B cell (primary cell): ENCODE results near the gene NAV2. TPM values are rescaled to one million over a fixed set of nuclear protein-coding genes. Genes with fewer than 3 reads are reported as not detected.

Source experiments
- ATAC-seq: fragments of 200-7000 bp; cut with Tn5 transposase; one replicate; pipeline ENCODE4 v1.10.0; 2021; ENCODE audit warnings: low read depth, mild to moderate bottlenecking, moderate number of reproducible peaks, moderate library complexity
- CTCF ChIA-PET: fragments of 350-600 bp; sonication (Branson Sonifier 250); formaldehyde crosslinking; loops from one replicate; lab custom pipeline; 2021; ENCODE audit warnings: antibody characterized with exemption, inconsistent platforms; lab: Charles Lee
- POLR2A ChIA-PET: fragments of 350-600 bp; sonication (Branson Sonifier 250); formaldehyde crosslinking; loops from one replicate; lab custom pipeline; 2021; ENCODE audit warnings: antibody characterized with exemption; lab: Charles Lee
- DNase-seq: peaks from one replicate; pipeline ENCODE4 v3.0.0; 2013
- H2AFZ ChIP-seq: 2 replicates; pipeline ENCODE4 v1.6.1; 2012; ENCODE audit warnings: mild to moderate bottlenecking, low read depth, low read length; ENCODE audit not compliant: insufficient read depth, poor library complexity, severe bottlenecking
- H3K27ac ChIP-seq, 2 donors: 1 replicate in 1 of 2; 2 replicates in 1 of 2; pipeline ENCODE4 v1.5.1; 2012 to 2013; ENCODE audit warnings: low read length in 2 of 2, mild to moderate bottlenecking in 2 of 2, moderate library complexity in 1 of 2
- H3K27me3 ChIP-seq, 4 experiments: fragments of 200-600 bp in 1 of 4; sonication (generic) in 1 of 4; replicated peaks in 1 of 4; 1 replicate in 2 of 4; 2 replicates in 2 of 4; pipeline versions ENCODE4 v1.6.1 to v1.7.0; 2013 to 2016; ENCODE audit warnings: low read length in 3 of 4, mild to moderate bottlenecking in 2 of 4, mixed read lengths in 1 of 4, moderate library complexity in 1 of 4; ENCODE audit not compliant: insufficient read depth in 4 of 4, control insufficient read depth in 3 of 4; ENCODE audit errors: control extremely low read depth in 1 of 4
- H3K36me3 ChIP-seq, 2 experiments: replicated peaks in 1 of 2; 1 replicate in 1 of 2; 2 replicates in 1 of 2; pipeline versions ENCODE4 v1.6.1 to v1.7.1; 2013; ENCODE audit warnings: low read length in 1 of 2; ENCODE audit not compliant: insufficient read depth in 2 of 2, control insufficient read depth in 1 of 2; ENCODE audit errors: control extremely low read depth in 1 of 2, extremely low read depth in 1 of 2
- H3K4me1 ChIP-seq, 2 donors: fragments of 200-600 bp in 1 of 2; sonication (generic) in 1 of 2; 1 replicate in 1 of 2; 2 replicates in 1 of 2; pipeline versions ENCODE4 v1.5.1 to v1.6.1; 2013 to 2017; ENCODE audit warnings: low read length in 2 of 2; ENCODE audit not compliant: control insufficient read depth in 2 of 2, insufficient read depth in 2 of 2
- H3K4me2 ChIP-seq: replicated peaks from 2 replicates; pipeline ENCODE3; 2012; ENCODE audit warnings: mild to moderate bottlenecking, low read depth, low read length; ENCODE audit not compliant: poor library complexity, severe bottlenecking
- H3K4me3 ChIP-seq, 5 experiments: fragments of 200-600 bp in 1 of 5; sonication (generic) in 1 of 5; 1 replicate in 3 of 5; 2 replicates in 2 of 5; pipeline versions ENCODE4 v1.5.1 to v1.7.0; 2011 to 2016; ENCODE audit warnings: low read length in 4 of 5, mild to moderate bottlenecking in 4 of 5, low read depth in 2 of 5, control low read depth in 1 of 5, moderate library complexity in 1 of 5; ENCODE audit not compliant: insufficient read depth in 1 of 5; ENCODE audit errors: control extremely low read depth in 1 of 5, extremely low read depth in 1 of 5
- H3K79me2 ChIP-seq: fragments of 200-600 bp; sonication (generic); one replicate; pipeline ENCODE4 v1.6.0; 2016; ENCODE audit warnings: low read length; ENCODE audit not compliant: control insufficient read depth, insufficient read depth
- H3K9ac ChIP-seq: fragments of 200-600 bp; sonication (generic); 2 replicates; pipeline ENCODE4 v1.6.1; 2017; ENCODE audit warnings: mild to moderate bottlenecking, low read length, moderate library complexity
- H3K9me3 ChIP-seq, 3 donors: one replicate each; pipeline versions ENCODE4 v1.6.1 to v1.7.1; 2013; ENCODE audit warnings: low read length in 2 of 3; ENCODE audit not compliant: control insufficient read depth in 2 of 3, insufficient read depth in 1 of 3; ENCODE audit errors: control extremely low read depth in 1 of 3
- H4K20me1 ChIP-seq: 2 replicates; pipeline ENCODE4 v1.6.0; 2012; ENCODE audit warnings: mild to moderate bottlenecking, low read length; ENCODE audit not compliant: insufficient read depth, control insufficient read depth, poor library complexity, severe bottlenecking
- H3K27ac Mint-ChIP-seq: one replicate; pipeline ENCODE4 v1.8.0; 2021; ENCODE audit warnings: mixed read lengths
- H3K27me3 Mint-ChIP-seq: one replicate; pipeline ENCODE4 v1.8.0; 2021; ENCODE audit warnings: mixed read lengths
- H3K4me1 Mint-ChIP-seq: one replicate; pipeline ENCODE4 v1.8.0; 2021; ENCODE audit warnings: mixed read lengths
- H3K4me3 Mint-ChIP-seq: one replicate; pipeline ENCODE4 v1.8.0; 2021; ENCODE audit warnings: mixed read lengths
- H3K9me3 Mint-ChIP-seq: one replicate; pipeline ENCODE4 v1.8.0; 2022; ENCODE audit warnings: mixed read lengths; ENCODE audit not compliant: insufficient read depth
- CTCF ChIP-seq: fragments of 200-600 bp; IDR thresholded peaks from one replicate; pipeline ENCODE4 v1.8.0; 2022; ENCODE audit warnings: antibody characterized with exemption, mild to moderate bottlenecking
- EZH2 ChIP-seq: IDR thresholded peaks from 2 replicates; pipeline ENCODE4 v1.6.1; 2012; ENCODE audit warnings: borderline replicate concordance, low read depth, mild to moderate bottlenecking, moderate library complexity, low read length; ENCODE audit not compliant: insufficient read depth, poor library complexity, severe bottlenecking
- WGBS: methylation state at CpG from one replicate; pipeline ENCODE4 v1.1.5; 2013; ENCODE audit warnings: missing lambda C conversion rate; ENCODE audit not compliant: insufficient coverage; 5-methylcytosine and 5-hydroxymethylcytosine counted together
- intact Hi-C: fragments of 100-400 bp; cut with micrococcal nuclease; formaldehyde crosslinking; loops from one replicate; pipeline ENCODE4 v1.10.0; 2022
- polyA plus RNA-seq: library from polyadenylated mRNA; depleted of rRNA; stranded (reverse); fragments of >200 nt; gene quantifications from 2 replicates; pipeline ENCODE4 v1.2.3, GENCODE V29; 2012
- total RNA-seq, 2 donors: library from RNA; stranded (reverse); fragments of 120-200 nt in 1 of 2; gene quantifications; 1 replicate in 1 of 2; 2 replicates in 1 of 2; pipeline versions ENCODE4 v1.2.3 to v1.2.4, GENCODE V29; 2013 to 2022

Gene NAV2
- total and polyA plus RNA-seq, 2 donors (not counting 1 experiment from before 2014, with no cell fraction given): 0.82 to 22.2 TPM

- no peak overlapping the region for H3K4me2 ChIP-seq
Measured at GRCh38 chr11:20084921-20085814, 372.5 kb downstream of the NAV2 start.

More at GRCh38 chr11:20084921-20085814, 372.5 kb downstream of the NAV2 start:
- H3K27ac ChIP-seq: no peak overlapping the region
- DNase-seq (no peak), ATAC-seq (no peak)
- Mint-ChIP-seq H3K4me3 (no peak overlapping the region), H3K27ac (no peak overlapping the region), H3K4me1 (peaks cover 43% of the 10 kb centered on the region), H3K9me3 (no peaks in the 10 kb centered on the region), H3K27me3 (peaks cover 11% of the 10 kb centered on the region)
- 90% methylated on average over 6 of the region's 8 CpGs for WGBS
- no peaks in the 10 kb centered on the region for H4K20me1 ChIP-seq
- H3K9ac ChIP-seq: no peak overlapping the region
- H2AFZ ChIP-seq: no peak overlapping the region
- H3K79me2 ChIP-seq: no peaks in the 10 kb centered on the region
- intact Hi-C loops: loop anchor here (10.0 kb wide), 1 partner anchor 130 kb away; no protein-coding TSS in a partner anchor
- ChIA-PET CTCF (no interaction called here), POLR2A (no interaction called here)
- no peaks in the 10 kb centered on the region for H3K36me3 ChIP-seq
- no peaks in the 10 kb centered on the region for H3K9me3 ChIP-seq
- peaks cover 0 to 5% (median 0%) of the 10 kb centered on the region in 4 experiments for H3K27me3 ChIP-seq
- TF ChIP-seq CTCF (no peak), EZH2 (no peak)
- H3K4me1 ChIP-seq: peaks cover 31 to 44% of the 10 kb centered on the region in 2 donors
- H3K4me3 ChIP-seq: no peak overlapping the region
